CD4-positive, alpha-beta T cell treated with Interleukin-17A for 4 hours (primary cell): ENCODE measurements around the gene SDHAF2.
"Not testable (repeated sequence)": the region's sequence is repeated elsewhere in the genome, so short reads cannot be mapped to it uniquely, and the experiment has no call there.

Source experiments
- DNase-seq: peaks from one replicate; pipeline ENCODE4 v3.0.0-alpha.2; 2020; ENCODE audit warnings: mixed read lengths

The SDHAF2 gene

DNA sequence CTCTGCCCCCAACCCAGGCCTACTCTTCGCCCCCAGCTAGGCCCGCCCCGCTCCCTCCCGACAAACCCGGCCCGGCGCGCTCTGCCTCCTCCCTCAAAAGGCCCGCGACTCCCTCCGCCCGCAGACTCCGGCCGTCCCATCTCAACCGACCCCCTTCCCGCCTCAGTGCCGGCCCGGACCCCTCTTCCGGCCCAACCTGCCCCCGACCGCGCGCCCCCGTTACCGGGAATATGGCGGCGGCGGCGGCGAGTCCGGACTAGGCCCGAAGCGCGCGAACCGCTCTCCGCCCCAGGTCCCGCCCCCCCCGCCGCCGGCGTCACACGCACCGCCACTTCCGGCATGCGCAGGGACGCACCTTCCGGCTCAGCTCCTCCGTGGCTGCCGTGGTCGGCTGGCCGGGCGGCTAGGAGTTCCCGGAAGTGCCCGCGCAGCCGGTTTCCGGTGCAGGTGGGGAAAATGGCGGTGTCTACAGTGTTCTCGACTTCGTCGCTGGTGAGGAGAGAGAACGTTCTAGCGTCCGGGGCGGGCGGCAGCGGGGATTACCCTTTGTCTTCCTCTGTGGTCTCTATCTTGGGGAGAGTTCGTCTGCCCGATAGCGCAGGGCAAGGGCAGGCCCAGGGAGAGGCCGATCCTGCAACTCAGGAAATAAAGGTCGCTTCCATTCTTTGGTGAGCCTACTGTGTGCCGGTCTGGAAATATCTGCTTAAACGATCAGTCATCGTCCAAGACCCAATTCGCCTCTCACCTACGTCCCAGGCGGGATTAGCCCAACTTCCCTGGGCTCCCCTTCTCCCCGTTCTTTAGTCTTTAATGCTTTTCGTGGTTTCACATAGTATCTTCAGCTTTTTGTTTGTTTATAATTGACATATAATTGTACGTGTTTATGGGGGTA lies at the start of gene SDHAF2, which contains the start of gene CPSF7:
Gene SDHAF2 (plus strand): TSS at position 434 of the 892 bp plus-strand sequence. CDS start 23 bp downstream, at position 457.
Gene CPSF7 (minus strand): TSS at position 285 of the 892 bp plus-strand sequence. CDS start 740 bp downstream, outside the sequence.
- peak; percentile 98 for DNase-seq

DNA sequence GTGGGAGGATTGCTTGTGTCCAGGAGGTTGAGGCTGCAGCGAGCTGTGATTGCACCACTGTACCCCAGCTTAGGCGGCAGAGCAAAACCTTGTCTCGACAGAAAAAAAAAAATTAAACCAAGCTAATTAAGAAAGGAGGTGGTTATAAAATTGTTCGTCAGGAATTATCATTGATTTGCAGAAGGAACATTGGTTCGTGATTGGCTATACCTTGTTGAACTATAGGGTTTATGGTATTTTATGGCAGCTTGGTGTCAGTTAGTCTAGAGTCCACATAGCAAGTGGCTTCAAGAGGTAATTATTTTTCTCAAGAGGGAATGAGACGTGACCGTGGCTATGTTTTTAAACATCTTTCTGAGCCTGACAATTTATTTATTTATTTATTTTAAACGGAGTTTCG lies 49.0 kb upstream of the SDHAF2 start:
- no peak for DNase-seq

DNA sequence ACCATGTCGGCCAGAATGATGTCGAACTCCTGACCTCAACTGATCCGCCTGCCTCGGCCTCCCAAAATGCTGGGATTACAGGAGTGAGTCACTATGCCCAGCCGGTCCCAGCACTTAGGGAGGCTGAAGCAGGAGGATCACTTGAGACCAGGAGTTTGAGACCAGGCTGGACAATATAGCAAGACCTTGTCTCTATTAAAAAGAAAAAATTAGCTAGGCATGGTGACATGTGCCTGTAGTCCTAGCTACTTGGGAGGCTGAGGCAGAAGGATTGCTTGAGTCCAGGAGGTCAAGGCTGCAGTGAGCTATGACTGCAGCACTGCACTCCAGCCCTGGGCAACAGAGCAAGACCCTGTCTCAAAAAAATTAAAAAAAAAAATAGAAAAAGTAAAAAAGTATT lies 46.1 kb upstream of the SDHAF2 start:
- not testable (repeated sequence) for DNase-seq

DNA sequence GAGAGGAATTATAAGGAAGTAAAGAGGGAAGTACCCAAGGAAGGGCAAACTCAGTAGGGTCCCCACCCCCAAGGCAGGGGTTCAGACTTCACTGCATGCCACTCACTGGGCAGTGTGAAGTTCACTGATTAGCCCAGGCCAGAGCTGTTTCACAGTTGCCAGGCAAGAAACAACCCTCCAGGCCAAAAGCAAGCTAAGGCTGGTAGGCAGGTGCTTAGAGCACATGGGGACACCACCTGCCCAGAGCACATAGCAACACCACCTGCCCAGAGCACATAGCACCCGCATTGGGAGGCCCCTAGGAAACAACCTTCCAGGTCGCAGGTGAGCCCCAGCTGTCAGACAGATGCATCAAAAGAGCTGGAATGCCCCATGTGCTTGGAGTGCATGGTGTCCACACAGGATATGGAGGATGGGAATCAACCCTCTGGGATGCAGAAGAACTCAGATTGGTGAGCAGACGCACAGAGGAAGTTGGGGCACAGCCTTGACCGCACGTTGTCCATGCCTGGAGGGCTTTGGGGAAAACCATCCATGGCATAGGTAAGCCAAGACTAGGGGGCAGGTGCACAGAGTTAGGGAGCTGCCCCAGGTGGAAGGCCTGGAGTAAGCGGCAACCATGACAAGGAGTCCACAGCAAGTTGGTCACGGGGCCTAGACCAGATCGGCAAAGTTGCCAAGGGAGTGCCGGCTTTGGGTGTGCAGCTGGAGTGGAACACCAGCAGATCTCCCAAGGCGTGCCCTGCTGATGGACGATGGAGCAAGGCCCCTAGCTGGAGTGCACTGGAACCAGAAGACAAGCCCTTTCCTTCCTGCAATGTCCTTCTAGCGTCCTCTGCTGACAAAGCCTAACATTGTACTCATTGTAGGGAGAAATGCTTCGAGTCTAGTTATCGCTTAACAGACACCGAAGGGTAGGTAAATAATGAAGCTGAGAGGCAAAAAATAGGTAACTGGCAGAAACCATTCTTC lies 45.4 kb upstream of the SDHAF2 start:
- DNase-seq: no peak

DNA sequence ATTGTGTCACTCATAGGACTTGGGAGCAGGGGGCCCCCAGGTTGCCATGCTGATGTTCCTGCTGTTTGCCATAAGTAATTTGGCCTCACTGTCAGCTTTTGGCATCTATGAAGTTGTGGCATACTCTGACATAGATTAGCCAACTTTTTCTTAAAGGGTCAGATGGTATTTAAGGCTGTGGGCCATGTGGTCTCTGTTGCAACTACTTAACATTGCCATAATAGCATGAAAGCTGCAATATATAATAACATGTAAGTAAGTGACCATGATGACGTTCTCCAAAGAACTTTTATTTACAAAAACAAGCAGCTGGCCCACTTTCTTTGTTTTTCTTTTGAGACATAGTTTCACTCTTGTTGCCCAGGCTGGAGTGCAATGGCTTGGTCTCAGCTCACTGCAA lies 39.8 kb upstream of the SDHAF2 start:
- DNase-seq: no peak

DNA sequence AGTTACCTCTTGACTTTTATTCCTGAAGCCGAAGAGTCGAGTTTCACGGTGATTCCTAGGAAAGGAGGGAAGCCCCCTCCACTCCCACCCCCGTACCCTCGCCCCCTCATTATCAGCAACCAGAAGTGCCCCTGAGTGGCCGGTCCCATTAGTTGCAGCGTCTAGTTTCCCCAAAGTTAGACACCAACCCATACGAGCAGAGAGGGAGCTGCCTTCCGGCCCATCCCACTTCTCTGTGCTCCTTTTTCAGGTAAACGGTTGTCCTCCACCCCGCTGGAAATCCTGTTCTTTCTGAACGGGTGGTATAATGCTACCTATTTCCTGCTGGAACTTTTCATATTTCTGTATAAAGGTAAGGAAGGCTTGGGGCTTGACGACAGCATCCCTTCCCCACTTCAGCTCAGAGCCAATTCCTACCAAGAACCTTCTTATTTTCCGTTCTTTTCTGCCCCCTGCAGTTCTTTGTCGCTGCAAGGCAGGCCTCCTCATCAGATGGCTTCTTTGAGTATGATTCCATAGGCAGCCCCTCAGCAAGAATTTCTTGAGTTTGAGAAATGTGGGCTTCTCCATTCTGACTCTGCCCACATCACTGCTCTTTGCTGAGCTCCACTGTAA lies 36.8 kb upstream of the SDHAF2 start:
- peak; percentile 39 for DNase-seq

DNA sequence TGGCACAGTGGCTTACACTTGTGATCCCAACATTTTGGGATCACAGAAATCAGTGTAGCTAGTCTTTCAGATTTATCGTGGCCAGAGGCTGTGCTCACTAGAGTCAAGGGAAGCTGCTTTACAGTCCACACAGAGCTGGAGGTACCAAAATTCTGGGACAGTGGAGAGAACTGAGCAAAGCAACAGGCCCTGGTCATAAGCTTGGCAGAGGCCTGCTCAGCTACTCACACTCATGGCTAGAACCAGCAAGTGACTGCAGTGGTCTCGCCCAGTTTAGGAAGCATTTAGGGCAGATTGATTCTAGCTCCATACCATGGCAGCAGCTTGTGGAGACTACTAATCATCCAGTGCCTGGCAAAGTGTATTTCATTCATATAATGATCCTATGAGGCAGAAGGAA lies 28.8 kb upstream of the SDHAF2 start:
- no peak for DNase-seq

DNA sequence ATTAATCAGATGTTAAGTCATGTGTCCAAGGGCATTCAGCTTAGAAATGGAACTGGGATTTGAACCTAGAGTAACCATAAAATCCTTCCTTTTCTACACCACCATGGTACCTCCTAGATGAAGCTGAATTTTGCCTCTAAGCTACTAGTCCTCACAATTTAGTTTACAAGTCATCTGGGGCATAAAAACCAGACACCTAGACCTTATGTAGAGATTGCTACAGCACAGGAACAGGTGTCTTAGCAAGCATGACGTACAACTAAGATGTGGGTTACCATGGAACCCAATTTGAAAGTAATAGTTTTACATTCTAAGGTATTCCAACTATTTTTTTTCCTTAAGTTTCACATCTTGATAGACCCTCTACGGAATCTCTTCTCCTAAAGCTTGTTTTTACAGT lies 28.4 kb upstream of the SDHAF2 start:
- no peak for DNase-seq

DNA sequence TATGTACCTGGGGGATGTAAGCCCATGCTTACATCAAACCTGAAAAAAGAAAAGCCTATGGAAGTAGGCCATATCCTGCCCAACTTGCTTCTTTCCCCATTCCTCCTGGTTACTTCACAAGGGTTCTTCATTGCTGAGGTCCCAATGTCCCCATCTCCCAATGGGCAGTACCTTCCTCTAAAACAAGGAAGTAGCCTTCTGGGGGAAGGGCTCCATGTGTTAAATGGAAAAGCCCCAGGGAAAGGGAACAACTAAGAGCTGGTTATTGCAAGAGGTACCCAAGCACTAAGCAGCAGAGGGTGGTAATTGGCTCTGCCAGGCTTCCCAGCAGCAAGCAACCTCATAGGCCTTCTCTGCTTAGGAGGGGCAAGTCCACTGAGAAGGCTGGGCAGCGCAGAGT lies 26.3 kb upstream of the SDHAF2 start:
- no peak for DNase-seq

DNA sequence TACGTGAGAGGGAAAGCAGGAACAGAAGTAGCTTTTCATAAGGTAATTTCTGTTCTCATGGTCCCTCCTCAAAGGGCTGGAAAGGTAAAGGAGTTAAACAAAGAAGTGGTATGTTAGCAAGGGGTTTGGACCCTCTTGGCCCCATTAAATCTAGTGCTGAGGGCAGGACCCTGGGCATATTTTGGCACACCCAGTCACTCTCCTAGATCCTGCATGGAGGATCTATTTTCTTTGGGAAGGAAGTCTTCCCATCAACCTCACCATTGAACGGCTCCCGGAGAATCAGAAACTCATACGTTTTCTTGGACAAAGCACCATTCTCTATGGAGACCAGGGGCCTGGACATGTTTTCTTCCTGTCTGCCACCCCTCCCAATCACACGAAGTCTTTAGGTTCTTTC lies 25.8 kb upstream of the SDHAF2 start:
- no peak for DNase-seq

DNA sequence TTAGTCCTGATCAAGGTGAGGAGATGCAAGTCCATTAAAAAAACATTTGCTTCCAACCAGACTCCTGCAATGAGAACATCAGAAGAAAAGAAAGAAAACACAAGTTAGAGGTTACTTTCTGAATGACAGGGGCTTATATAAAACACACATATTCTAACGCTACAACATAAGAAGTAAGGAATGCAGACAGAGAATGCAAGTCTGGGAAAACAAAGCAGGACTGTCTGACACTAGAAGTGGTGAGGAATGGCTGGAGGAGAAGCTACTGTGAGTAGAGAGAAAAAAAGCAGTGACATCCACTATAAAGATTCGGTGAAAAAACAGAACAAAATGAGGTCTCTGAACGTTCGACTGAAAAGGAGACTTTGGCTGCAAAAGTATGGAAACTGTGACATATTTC lies 25.3 kb upstream of the SDHAF2 start:
- no peak for DNase-seq

DNA sequence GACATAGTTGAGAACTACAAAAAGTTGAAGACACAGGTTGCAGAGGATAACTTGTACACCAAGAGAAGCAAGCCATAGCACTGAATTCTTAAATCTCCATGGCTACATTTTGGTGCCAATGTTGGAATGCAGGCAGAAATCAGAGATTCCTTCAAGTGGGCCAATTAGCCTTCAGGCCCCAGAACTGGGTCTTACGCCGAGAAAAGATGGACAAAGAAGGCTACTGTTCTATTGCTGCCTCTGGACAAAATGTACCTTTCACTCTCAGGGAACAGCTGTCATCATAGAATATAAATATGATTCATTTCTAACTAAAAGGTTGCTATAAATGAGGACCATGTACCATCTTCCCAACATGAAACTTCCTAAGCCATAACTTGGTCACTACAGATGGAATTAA lies 23.9 kb upstream of the SDHAF2 start:
- no peak for DNase-seq

DNA sequence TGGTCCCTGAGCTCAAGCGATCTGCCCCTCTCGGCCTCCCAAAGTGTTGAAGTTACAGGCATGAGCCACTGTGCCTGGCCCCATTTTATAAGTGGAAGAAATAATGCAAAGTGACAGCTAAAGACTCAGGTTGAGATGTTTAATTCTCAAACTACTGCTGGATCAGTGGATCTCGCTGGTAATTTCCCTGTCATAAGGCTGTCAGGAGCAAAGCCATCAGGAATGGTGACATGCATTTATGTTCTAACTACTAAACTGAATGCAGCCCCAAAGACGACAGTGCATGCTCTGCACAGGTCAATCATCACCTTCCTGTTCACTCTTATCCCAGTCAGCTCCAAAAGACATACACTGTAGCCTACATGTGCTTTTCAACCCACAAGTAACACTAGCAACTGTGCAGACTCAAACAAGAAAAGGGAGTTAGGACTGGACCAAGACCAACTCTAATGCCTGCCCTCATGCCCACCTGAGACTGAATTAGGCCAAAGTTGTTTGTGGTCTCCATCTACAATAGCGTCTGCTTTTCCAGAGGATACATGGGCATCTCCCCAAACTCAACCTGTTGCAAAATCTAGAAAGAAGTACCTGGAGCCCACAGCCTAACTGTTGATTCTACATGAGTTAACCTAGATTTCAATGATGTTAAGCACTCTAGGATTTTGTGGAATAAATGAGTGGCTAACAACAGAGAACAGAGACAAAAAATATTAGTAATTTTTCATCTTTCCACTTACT lies 22.8 kb upstream of the SDHAF2 start:
- DNase-seq: no peak

DNA sequence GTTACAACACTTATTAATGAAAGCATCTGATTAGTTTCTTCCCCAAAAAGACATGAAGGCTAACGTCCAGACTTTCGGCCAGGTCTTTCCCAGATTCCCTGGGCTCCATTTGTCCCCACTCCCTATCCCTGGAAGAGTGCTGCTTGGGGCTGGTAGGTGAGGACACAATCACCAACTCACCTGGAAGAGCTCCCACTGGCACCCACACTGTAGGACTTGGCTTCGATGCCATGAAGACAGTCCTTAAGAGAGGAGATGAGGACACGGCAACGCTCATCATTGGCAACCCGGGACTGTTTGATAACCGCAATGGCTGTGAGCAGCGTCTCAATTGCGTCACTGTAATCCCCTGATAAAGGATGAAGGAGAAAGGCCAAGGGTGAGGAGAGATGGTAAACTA lies 18.3 kb upstream of the SDHAF2 start:
- DNase-seq: no peak

DNA sequence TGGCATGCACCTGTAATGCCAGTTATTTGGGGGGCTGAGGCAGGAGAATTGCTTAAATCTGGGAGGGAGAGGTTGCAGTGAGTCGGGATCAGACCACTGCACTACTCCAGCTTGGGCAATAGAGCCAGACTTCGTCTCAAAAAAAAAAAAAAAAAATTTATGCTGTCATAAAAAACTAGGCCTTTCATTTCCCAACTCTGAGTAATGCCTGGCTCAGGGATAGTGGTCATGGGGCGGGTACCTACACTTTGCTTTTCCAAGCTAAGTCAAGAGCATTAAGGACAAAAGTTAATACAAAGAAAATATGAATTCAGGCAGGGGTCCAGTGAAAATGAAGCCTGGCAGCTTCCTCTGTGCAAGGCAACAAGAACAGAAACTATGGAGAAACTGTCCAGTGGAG lies 16.4 kb upstream of the SDHAF2 start:
- DNase-seq: no peak

DNA sequence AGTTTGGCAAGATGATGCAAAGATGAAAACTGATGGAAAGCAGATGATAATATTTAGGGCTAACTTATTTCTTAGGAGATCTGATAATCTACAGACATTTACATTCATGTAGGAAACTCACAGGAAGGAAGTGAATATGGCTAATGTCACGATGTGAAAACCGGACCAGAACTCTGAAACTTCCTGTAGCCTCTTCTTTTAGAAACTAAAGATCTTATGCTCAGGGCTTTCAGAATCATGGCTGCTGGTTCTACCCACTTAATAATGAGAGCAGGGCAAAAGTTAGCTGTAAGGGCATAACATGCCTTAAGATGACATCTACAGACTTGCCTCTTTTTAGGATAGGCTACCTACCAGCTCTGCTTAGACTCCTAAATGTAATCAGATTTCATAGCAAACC lies 15.4 kb upstream of the SDHAF2 start:
- DNase-seq: no peak

DNA sequence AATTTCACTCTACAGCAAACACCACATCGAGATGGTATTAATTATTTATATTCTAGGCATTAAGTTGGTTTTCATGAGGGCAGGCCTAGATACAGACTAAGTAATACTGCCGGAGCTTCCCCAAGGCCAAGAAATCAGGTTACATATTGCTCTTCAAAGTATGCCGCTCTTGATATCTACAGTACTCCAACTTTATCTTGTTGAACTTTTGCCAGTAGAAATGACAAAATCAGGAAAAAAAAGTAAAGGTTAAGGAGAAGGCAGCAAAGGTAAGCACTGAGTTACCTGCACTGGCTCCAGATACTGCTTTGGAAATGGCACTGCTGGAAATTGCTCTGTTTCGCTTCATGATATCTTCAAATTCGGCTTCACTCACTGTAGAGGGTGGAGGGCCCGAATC lies 14.5 kb upstream of the SDHAF2 start:
- no peak for DNase-seq

DNA sequence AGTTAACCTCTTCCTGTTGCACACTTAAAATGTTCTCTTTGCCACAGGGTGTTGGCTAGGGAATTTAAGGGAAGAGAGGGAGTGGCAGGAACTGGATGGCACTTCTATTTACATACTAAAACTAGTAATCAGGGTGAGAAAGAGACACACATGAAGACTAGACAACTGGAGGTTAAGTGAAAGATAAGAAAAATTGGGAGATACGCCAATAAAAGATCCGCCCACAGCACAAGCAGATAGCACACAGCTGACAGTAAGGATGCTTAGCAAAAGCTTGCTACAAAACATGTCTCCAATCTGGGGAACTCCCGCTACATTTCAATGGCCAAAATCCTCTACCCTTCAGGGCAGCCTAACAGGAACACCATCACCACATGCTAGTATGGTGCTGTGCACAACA lies 13.0 kb upstream of the SDHAF2 start:
- no peak for DNase-seq

DNA sequence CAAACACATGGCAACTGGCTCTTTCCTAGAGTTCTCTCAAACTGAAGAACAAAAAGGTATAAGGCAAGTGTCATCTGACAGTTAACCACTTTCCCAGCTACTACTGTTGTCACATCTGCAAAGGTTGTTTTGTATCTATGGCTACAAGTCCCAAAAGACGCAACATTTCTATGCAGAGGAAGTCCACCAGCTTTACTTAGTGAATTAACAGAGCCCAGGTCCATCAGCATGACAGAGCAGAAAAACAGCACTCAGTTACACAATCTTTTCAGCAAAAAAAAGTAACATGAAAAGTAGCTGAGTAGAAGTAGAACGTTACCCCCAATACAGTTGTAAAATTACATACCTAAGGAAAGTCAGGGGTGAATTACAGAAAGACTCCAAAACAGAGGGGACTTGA lies 12.3 kb upstream of the SDHAF2 start:
- no peak for DNase-seq

DNA sequence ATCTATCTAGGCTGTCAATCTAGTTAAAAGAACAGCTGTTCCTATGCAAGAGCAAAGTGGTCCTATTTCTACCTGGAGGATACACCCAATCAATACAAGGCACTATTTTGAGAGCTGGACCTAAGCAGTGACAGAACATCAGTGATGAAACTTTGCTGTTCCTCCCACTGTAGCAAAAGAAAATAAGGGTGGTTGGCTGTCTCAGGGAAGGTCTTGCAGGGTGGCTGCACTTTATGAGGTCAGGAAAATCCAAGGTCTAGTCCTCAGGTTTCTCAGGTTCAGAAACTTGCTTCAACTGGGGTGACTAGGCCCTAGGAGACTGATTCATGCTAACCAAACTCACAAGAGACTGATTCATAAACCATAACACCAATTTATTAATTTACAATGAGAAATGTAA lies 11.8 kb upstream of the SDHAF2 start:
- no peak for DNase-seq

DNA sequence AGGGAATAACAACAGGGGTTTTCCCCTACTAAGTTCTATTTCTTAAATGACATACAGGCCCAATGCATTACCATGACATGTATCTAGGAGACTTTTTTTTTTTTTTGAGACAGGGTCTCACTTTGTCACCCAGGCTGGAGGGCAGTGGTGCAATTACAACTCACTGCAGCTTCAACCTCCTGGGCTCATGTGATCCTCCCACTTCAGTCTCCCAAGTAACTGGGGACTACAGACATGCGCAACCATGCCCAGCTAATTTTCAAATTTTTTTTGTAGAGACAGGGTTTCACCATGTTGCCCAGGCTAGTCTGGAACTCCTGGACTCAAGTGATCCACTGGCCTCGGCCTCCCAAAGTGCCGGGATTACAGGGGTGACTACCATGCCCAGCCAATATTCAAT lies 7.7 kb upstream of the SDHAF2 start:
- DNase-seq: no peak

DNA sequence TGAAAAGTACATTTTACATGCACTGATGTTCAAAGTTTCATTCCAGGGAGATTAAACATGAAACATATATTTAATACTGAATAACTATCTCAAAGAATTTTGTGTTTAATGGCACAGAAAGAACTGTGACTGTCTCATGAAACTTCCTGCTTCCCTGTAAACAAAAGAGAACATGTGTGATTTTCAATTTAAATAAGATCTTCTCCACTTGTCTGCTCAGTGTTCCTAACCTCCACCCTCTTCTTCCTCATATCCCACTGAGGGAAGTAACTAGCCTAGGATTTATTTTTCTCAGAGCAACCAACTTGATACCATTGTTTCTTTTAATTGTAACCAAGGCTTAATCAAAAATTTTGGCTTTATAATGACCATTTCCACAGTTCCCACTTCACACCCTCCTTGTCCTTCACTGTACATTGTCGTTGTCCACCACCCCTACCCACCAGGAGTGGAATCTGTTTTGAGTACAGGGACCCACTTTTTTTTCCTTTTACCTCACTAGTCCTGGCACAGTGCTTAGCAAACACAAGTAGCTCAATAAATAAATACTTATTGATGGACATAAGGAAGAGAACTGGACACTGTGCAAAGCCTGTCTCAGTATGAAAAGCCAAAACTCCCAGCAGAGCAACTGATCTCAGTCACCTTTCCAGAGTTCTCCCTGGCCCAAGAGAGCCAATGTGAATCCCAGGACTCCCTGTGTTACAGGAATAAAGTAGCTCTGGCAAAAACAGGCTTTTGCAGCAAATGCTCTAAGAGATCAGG lies 4.4 kb upstream of the SDHAF2 start:
- DNase-seq: no peak
